Astrocyte (in vitro differentiated cells and primary cell): Measurements from ENCODE around the gene PNPO. TPM values are rescaled to one million over a fixed set of nuclear protein-coding genes. Genes with fewer than 3 reads are reported as not detected.

Source experiments
- DNase-seq: peaks from one replicate; pipeline ENCODE4 v3.0.0-alpha.2; 2010; ENCODE audit warnings: low read depth
- FAIRE-seq: peaks from 2 replicates; lab custom pipeline; 2011; peaks lifted over from hg19 to GRCh38; lab: Jason Lieb, UNC
- H2AFZ ChIP-seq: 2 replicates; pipeline ENCODE4 v1.6.0; 2012; ENCODE audit warnings: low read depth, low read length, inconsistent platforms
- H3K27ac ChIP-seq: 2 replicates; pipeline ENCODE4 v1.5.1; 2011; ENCODE audit warnings: low read depth, low read length, inconsistent platforms
- H3K27me3 ChIP-seq: 2 replicates; pipeline ENCODE4 v1.6.0; 2011; ENCODE audit warnings: low read length, inconsistent platforms; ENCODE audit not compliant: insufficient read depth
- H3K36me3 ChIP-seq: 2 replicates; pipeline ENCODE4 v1.5.1; 2011; ENCODE audit warnings: low read length, inconsistent platforms; ENCODE audit not compliant: insufficient read depth
- H3K4me1 ChIP-seq: 2 replicates; pipeline ENCODE4 v1.5.1; 2011; ENCODE audit warnings: low read length, inconsistent platforms; ENCODE audit not compliant: insufficient read depth
- H3K4me2 ChIP-seq: 2 replicates; pipeline ENCODE4 v1.6.0; 2012; ENCODE audit warnings: low read length, inconsistent platforms
- H3K4me3 ChIP-seq: 2 replicates; pipeline ENCODE4 v1.5.1; 2011; ENCODE audit warnings: low read depth, mild to moderate bottlenecking, low read length, inconsistent platforms; ENCODE audit not compliant: insufficient read depth
- H3K79me2 ChIP-seq: 2 replicates; pipeline ENCODE4 v1.6.0; 2012; ENCODE audit warnings: mild to moderate bottlenecking, low read length, inconsistent platforms; ENCODE audit not compliant: insufficient read depth
- H3K9ac ChIP-seq: 2 replicates; pipeline ENCODE4 v1.6.0; 2012; ENCODE audit warnings: mild to moderate bottlenecking, low read length, inconsistent platforms
- H3K9me3 ChIP-seq: 2 replicates; pipeline ENCODE4 v1.5.1; 2012; ENCODE audit warnings: low read depth, mild to moderate bottlenecking, low read length, inconsistent platforms; ENCODE audit not compliant: insufficient read depth
- H4K20me1 ChIP-seq: 2 replicates; pipeline ENCODE4 v1.6.0; 2012; ENCODE audit warnings: low read length, inconsistent platforms; ENCODE audit not compliant: insufficient read depth
- H3K27ac Mint-ChIP-seq: one replicate; pipeline ENCODE4 v1.8.0; 2021; ENCODE audit warnings: mild to moderate bottlenecking, mixed read lengths; ENCODE audit not compliant: unreplicated experiment
- H3K27me3 Mint-ChIP-seq: one replicate; pipeline ENCODE4 v1.8.0; 2021; ENCODE audit warnings: low read depth, mixed read lengths; ENCODE audit not compliant: unreplicated experiment
- H3K36me3 Mint-ChIP-seq: one replicate; pipeline ENCODE4 v1.8.0; 2021; ENCODE audit warnings: low read depth, mixed read lengths; ENCODE audit not compliant: unreplicated experiment
- H3K4me1 Mint-ChIP-seq: one replicate; pipeline ENCODE4 v1.8.0; 2021; ENCODE audit warnings: low read depth, mixed read lengths; ENCODE audit not compliant: unreplicated experiment
- H3K4me3 Mint-ChIP-seq: one replicate; pipeline ENCODE4 v1.8.0; 2021; ENCODE audit warnings: mild to moderate bottlenecking, moderate library complexity, mixed read lengths; ENCODE audit not compliant: unreplicated experiment
- H3K9me3 Mint-ChIP-seq: one replicate; pipeline ENCODE4 v1.8.0; 2021; ENCODE audit warnings: mild to moderate bottlenecking, mixed read lengths; ENCODE audit not compliant: unreplicated experiment
- CTCF ChIP-seq: IDR thresholded peaks from 2 replicates; pipeline ENCODE4 v1.5.1; 2011; ENCODE audit warnings: low read depth, mild to moderate bottlenecking, inconsistent platforms, low read length, moderate library complexity; ENCODE audit not compliant: insufficient read depth
- EZH2 ChIP-seq: IDR thresholded peaks from 2 replicates; pipeline ENCODE4 v1.6.1; 2012; ENCODE audit warnings: mild to moderate bottlenecking, low read length, inconsistent platforms; ENCODE audit not compliant: insufficient read depth
- total RNA-seq: library from RNA; stranded (reverse); gene quantifications from 2 replicates; pipeline ENCODE4 v1.2.1, GENCODE V29; 2021

Gene PNPO
- total RNA-seq, 1 donor from 2014 or later = 12.0 TPM

- H3K4me1 ChIP-seq = peaks cover 17% of the 10 kb centered on the region
- DNase-seq (peak; percentile 83), FAIRE-seq (no peak)
- no peak overlapping the region for H3K4me3 ChIP-seq
- H3K36me3 ChIP-seq = no peaks in the 10 kb centered on the region
- H3K27me3 ChIP-seq = no peaks in the 10 kb centered on the region
- no peak overlapping the region for H3K9ac ChIP-seq
- no peaks in the 10 kb centered on the region for H3K9me3 ChIP-seq
- Mint-ChIP-seq H3K4me1 (peaks cover 4% of the 10 kb centered on the region), H3K9me3 (no peaks in the 10 kb centered on the region), H3K27ac (no peak overlapping the region), H3K36me3 (peaks cover 5% of the 10 kb centered on the region), H3K27me3 (peaks cover 6% of the 10 kb centered on the region), H3K4me3 (no peak overlapping the region)
- H3K4me2 ChIP-seq = peak overlapping the region; percentile 25
- H3K27ac ChIP-seq = no peak overlapping the region
- no peak overlapping the region for H2AFZ ChIP-seq
- no peaks in the 10 kb centered on the region for H3K79me2 ChIP-seq
- TF ChIP-seq EZH2 (no peak), CTCF (no peak)
- H4K20me1 ChIP-seq = no peaks in the 10 kb centered on the region
Measured at GRCh38 chr17:47935961-47936360, 5.4 kb upstream of the PNPO start.

GRCh38 chr17:47937941-47938340 lies 3.4 kb upstream of the PNPO start:
- Histone ChIP-seq H3K4me2 (no peak overlapping the region), H3K4me3 (no peak overlapping the region), H3K9me3 (no peaks in the 10 kb centered on the region), H3K79me2 (peaks cover 6% of the 10 kb centered on the region), H2AFZ (no peak overlapping the region), H4K20me1 (no peaks in the 10 kb centered on the region), H3K4me1 (peaks cover 31% of the 10 kb centered on the region), H3K27me3 (no peaks in the 10 kb centered on the region), H3K27ac (no peak overlapping the region), H3K9ac (no peak overlapping the region), H3K36me3 (no peaks in the 10 kb centered on the region)
- TF ChIP-seq EZH2 (no peak), CTCF (no peak)
- FAIRE-seq (no peak), DNase-seq (no peak)
- H3K36me3 Mint-ChIP-seq = peaks cover 2% of the 10 kb centered on the region
- H3K9me3 Mint-ChIP-seq = no peaks in the 10 kb centered on the region
- peaks cover 9% of the 10 kb centered on the region for H3K4me1 Mint-ChIP-seq
- peaks cover 10% of the 10 kb centered on the region for H3K27me3 Mint-ChIP-seq
- no peak overlapping the region for H3K4me3 Mint-ChIP-seq
- H3K27ac Mint-ChIP-seq = no peak overlapping the region

- Histone ChIP-seq H3K4me2 (peak overlapping the region; percentile 94), H3K27ac (no peak overlapping the region), H3K4me1 (peaks cover 18% of the 10 kb centered on the region), H3K36me3 (no peaks in the 10 kb centered on the region), H4K20me1 (no peaks in the 10 kb centered on the region), H3K27me3 (no peaks in the 10 kb centered on the region), H3K79me2 (peaks cover 6% of the 10 kb centered on the region), H3K9ac (peak overlapping the region; percentile 81), H3K9me3 (no peaks in the 10 kb centered on the region), H2AFZ (peak overlapping the region; percentile 97), H3K4me3 (peak overlapping the region; percentile 76)
- FAIRE-seq (no peak), DNase-seq (no peak)
- Mint-ChIP-seq H3K36me3 (peaks cover 4% of the 10 kb centered on the region), H3K4me1 (peaks cover 9% of the 10 kb centered on the region), H3K27me3 (peaks cover 10% of the 10 kb centered on the region), H3K4me3 (peak overlapping the region; percentile 83), H3K9me3 (no peaks in the 10 kb centered on the region), H3K27ac (peak overlapping the region; percentile 26)
- no peak for TF ChIP-seq CTCF
- no peak for TF ChIP-seq EZH2
Measured at GRCh38 chr17:47942096-47942510, 732 bp downstream of the PNPO start.
